ENCODE data around the gene COASY.

DNA sequence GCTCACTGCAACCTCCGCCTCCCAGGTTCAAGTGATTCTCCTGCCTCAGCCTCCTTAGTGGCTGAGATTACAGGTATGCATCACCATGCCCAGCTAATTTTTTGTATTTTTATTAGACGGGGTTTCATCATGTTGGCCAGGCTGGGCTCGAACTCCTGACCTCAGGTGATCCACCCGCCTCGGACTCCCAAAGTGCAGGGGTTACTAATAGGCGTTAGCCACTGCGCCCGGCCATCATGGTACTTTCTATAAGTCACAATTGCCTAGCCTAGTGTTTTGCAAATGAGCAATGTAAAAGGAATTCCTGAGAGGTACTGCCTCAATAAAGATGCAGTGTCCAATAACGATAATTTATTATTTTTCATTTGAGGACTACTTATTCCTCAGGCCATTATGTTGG, 29.5 kb downstream of the COASY start:
- TF ChIP-seq, protein P1, sequence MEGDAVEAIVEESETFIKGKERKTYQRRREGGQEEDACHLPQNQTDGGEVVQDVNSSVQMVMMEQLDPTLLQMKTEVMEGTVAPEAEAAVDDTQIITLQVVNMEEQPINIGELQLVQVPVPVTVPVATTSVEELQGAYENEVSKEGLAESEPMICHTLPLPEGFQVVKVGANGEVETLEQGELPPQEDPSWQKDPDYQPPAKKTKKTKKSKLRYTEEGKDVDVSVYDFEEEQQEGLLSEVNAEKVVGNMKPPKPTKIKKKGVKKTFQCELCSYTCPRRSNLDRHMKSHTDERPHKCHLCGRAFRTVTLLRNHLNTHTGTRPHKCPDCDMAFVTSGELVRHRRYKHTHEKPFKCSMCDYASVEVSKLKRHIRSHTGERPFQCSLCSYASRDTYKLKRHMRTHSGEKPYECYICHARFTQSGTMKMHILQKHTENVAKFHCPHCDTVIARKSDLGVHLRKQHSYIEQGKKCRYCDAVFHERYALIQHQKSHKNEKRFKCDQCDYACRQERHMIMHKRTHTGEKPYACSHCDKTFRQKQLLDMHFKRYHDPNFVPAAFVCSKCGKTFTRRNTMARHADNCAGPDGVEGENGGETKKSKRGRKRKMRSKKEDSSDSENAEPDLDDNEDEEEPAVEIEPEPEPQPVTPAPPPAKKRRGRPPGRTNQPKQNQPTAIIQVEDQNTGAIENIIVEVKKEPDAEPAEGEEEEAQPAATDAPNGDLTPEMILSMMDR (IDR thresholded peaks at IDR 0.05): no peak
- TF ChIP-seq ZFX (IDR thresholded peaks at IDR 0.05; ENCODE audit: borderline replicate concordance): no peak
